ENCODE measurements around the gene LMO2. TPM values are rescaled to one million over a fixed set of nuclear protein-coding genes. Genes with fewer than 3 reads are reported as not detected.

LMO2 gene
- total RNA-seq, 1 experiment from 2014 or later: 0.33 TPM

- Histone ChIP-seq H2BK120ac (ENCODE audit: low read depth, low read length, poor library complexity, severe bottlenecking) (no peak overlapping the region), H2BK12ac (ENCODE audit: insufficient read length, low read depth, low read length) (no peak overlapping the region)
Observed at GRCh38 chr11:33885338-33886005, 6.4 kb downstream of the LMO2 start.

More at GRCh38 chr11:33885338-33886005, 6.4 kb downstream of the LMO2 start:
- H3K36me3 Mint-ChIP-seq (ENCODE audit: insufficient read depth in 1 of 3, low read depth in 3 of 3): no peaks in the 10 kb centered on the region
- H3K79me2 ChIP-seq (ENCODE audit: insufficient read depth, low read length): no peaks in the 10 kb centered on the region
- no peak overlapping the region for H3K4me2 ChIP-seq (ENCODE audit: insufficient read depth, insufficient read length, low read length)
- H3T11ph ChIP-seq (ENCODE audit: low read length): no peak overlapping the region
- no peak overlapping the region for H2BK15ac ChIP-seq (ENCODE audit: low read depth, low read length)
- H4K8ac ChIP-seq (replicated peaks; ENCODE audit: insufficient read length, low read depth, low read length): no peak overlapping the region
- no peaks in the 10 kb centered on the region for H3K9me3 Mint-ChIP-seq
- H3K4me1 Mint-ChIP-seq: no peaks in the 10 kb centered on the region
- H3K56ac ChIP-seq (ENCODE audit: insufficient read length, low read depth, low read length): no peak overlapping the region
- H3K79me1 ChIP-seq (ENCODE audit: insufficient read depth, low read depth, low read length, poor library complexity, severe bottlenecking): no peaks in the 10 kb centered on the region
- no peaks in the 10 kb centered on the region for H3K9me3 ChIP-seq (ENCODE audit: control insufficient read depth, low read depth, low read length)
- H3K14ac ChIP-seq (ENCODE audit: insufficient read depth, low read length): no peak overlapping the region
- no peak overlapping the region for H3K4ac ChIP-seq (ENCODE audit: low read depth, low read length)
- TF ChIP-seq CTCF (conservative IDR thresholded peaks at IDR 0.05): no peak
- no peak overlapping the region for H3K23ac ChIP-seq (ENCODE audit: insufficient read length, low read depth, low read length)
- no peaks in the 10 kb centered on the region for H3K4me1 ChIP-seq (ENCODE audit: insufficient read depth, low read length)
- no peak overlapping the region for H3K9ac ChIP-seq (ENCODE audit: extremely low read depth, insufficient read length, low read length)
- H2AK5ac ChIP-seq (ENCODE audit: insufficient read length, low read length): no peak overlapping the region
- no peak overlapping the region for H3K27ac Mint-ChIP-seq
- H3K18ac ChIP-seq (ENCODE audit: insufficient read length, low read depth, low read length): no peak overlapping the region
- DNase-seq: no peak
- no peaks in the 10 kb centered on the region for H3K23me2 ChIP-seq (ENCODE audit: insufficient read length, low read depth, low read length, poor library complexity, severe bottlenecking)
- no peak overlapping the region for H2BK5ac ChIP-seq (ENCODE audit: insufficient read length, low read length)
- H4K91ac ChIP-seq (ENCODE audit: insufficient read length, low read depth, low read length): no peak overlapping the region
- H2BK20ac ChIP-seq (ENCODE audit: low read depth, low read length, poor library complexity, severe bottlenecking): no peak overlapping the region
- peaks cover 14% of the 10 kb centered on the region for H3K27me3 Mint-ChIP-seq (ENCODE audit: low read depth)
- no peak overlapping the region for H2AFZ ChIP-seq (ENCODE audit: low read length)
- no CpG with 5 or more reads among the region's 3 CpGs for WGBS (ENCODE audit: extremely low coverage, insufficient read length, low lambda C conversion rate)
- H4K5ac ChIP-seq (ENCODE audit: insufficient read length, low read depth, low read length): no peak overlapping the region
- H3K4me3 Mint-ChIP-seq: no peak overlapping the region
- H3K27me3 ChIP-seq (ENCODE audit: insufficient read depth, low read length): no peaks in the 10 kb centered on the region
- H4K20me1 ChIP-seq (ENCODE audit: control insufficient read depth, insufficient read depth, insufficient read length): no peaks in the 10 kb centered on the region
- no peak overlapping the region for H3K27ac ChIP-seq (ENCODE audit: insufficient read length, low read depth, low read length)

All from H9 (cell line).